ENCODE data around the gene TRMO. TPM values are rescaled to one million over a fixed set of nuclear protein-coding genes. Genes with fewer than 3 reads are reported as not detected.

The TRMO gene
- total and polyA plus RNA-seq, 2 experiments from 2014 or later = 5.0 to 6.4 TPM

- TF ChIP-seq ZNF462 (CRISPR knock-in tag; IDR thresholded peaks at IDR 0.05) = no peak
Measured at GRCh38 chr9:97858393-97858713, 63.9 kb downstream of the TRMO start (continued).

GRCh38 chr9:97857606-97858392 lies 64.5 kb downstream of the TRMO start:
- Mint-ChIP-seq H3K4me3 (peak overlapping the region; percentile 61), H3K9me3 (no peaks in the 10 kb centered on the region; the same call in 2 of the 3 replicates), H3K4me1 (peaks cover 19% of the 10 kb centered on the region), H3K27me3 (ENCODE audit: insufficient read depth, low read depth, poor library complexity) (peaks cover 87% of the 10 kb centered on the region), H3K27ac (no peak overlapping the region), H3K36me3 (ENCODE audit: low read depth) (no peaks in the 10 kb centered on the region)
- Histone ChIP-seq H3K27me3 (ENCODE audit: insufficient read depth) (peaks cover 100% of the 10 kb centered on the region), H2AFZ (no peak overlapping the region), H3K4me2 (peak overlapping the region; percentile 71), H3F3A (replicated peaks; ENCODE audit: low read depth) (peaks cover 17% of the 10 kb centered on the region), H3K4me1 (ENCODE audit: insufficient read depth) (peaks cover 28% of the 10 kb centered on the region), H3K36me3 (ENCODE audit: insufficient read depth) (no peaks in the 10 kb centered on the region), H4K20me1 (replicated peaks; ENCODE audit: insufficient read depth) (peaks cover 22% of the 10 kb centered on the region), H3K4me3 (peak overlapping the region; percentile 48), H3K27ac (ENCODE audit: low read depth) (no peak overlapping the region), H3K79me2 (replicated peaks; ENCODE audit: insufficient read depth) (no peaks in the 10 kb centered on the region), H3K9me2 (ENCODE audit: insufficient read depth) (no peaks in the 10 kb centered on the region)
- DNase-seq (ENCODE audit: low spot score) = peak; percentile 64
- ATAC-seq = peak; percentile 4; the same call in 2 of the 3 replicates
- TF ChIP-seq NANOG (IDR thresholded peaks at IDR 0.05; ENCODE audit: borderline replicate concordance) (no peak), EZH2 (IDR thresholded peaks at IDR 0.05; ENCODE audit: low read depth, unreplicated experiment) (peak; percentile 97), CREB1 (CRISPR knock-in tag; IDR thresholded peaks at IDR 0.05; ENCODE audit: low read depth) (no peak), REST (IDR thresholded peaks at IDR 0.05; ENCODE audit: unreplicated experiment) (no peak), ZNF331 (CRISPR knock-in tag; IDR thresholded peaks at IDR 0.05; ENCODE audit: low read depth) (no peak), ZNF114 (CRISPR knock-in tag; IDR thresholded peaks at IDR 0.05) (no peak), JUNB (IDR thresholded peaks at IDR 0.05; ENCODE audit: unreplicated experiment) (no peak), STAT1 (IDR thresholded peaks at IDR 0.05; ENCODE audit: unreplicated experiment) (no peak)

Measured in GM23338 (cell line).